ENCODE data around the gene ME1.

The ME1 gene

GRCh38 chr6:83185096-83185495, 245.8 kb downstream of the ME1 start (continued):
- TF ChIP-seq, protein P1, sequence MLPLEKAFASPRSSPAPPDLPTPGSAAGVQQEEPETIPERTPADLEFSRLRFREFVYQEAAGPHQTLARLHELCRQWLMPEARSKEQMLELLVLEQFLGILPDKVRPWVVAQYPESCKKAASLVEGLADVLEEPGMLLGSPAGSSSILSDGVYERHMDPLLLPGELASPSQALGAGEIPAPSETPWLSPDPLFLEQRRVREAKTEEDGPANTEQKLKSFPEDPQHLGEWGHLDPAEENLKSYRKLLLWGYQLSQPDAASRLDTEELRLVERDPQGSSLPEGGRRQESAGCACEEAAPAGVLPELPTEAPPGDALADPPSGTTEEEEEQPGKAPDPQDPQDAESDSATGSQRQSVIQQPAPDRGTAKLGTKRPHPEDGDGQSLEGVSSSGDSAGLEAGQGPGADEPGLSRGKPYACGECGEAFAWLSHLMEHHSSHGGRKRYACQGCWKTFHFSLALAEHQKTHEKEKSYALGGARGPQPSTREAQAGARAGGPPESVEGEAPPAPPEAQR (tag by site-specific recombination; IDR thresholded peaks at IDR 0.05), result no peak
- no peak for TF ChIP-seq KLF1 (tag by site-specific recombination; IDR thresholded peaks at IDR 0.05)
- no peak for TF ChIP-seq ZEB2 (tag by site-specific recombination; IDR thresholded peaks at IDR 0.05)
- TF ChIP-seq ZNF571 (tag by site-specific recombination; IDR thresholded peaks at IDR 0.05), result no peak
- no peak for TF ChIP-seq ZNF544 (tag by site-specific recombination; IDR thresholded peaks at IDR 0.05)
- no peak for TF ChIP-seq CTCF (tag by site-specific recombination; IDR thresholded peaks at IDR 0.05)
- no peak for TF ChIP-seq BCL11B (tag by site-specific recombination; IDR thresholded peaks at IDR 0.05; ENCODE audit: low read depth)

- Histone ChIP-seq H3K4me3 (ENCODE audit: low read depth, low read length) (no peak overlapping the region), H3K9me3 (ENCODE audit: control insufficient read depth, insufficient read depth, low read depth, low read length) (no peaks in the 10 kb centered on the region), H3K4me1 (ENCODE audit: control insufficient read depth, insufficient read depth, low read length) (no peaks in the 10 kb centered on the region), H3K27ac (ENCODE audit: extremely low read depth, low read depth, low read length) (no peak overlapping the region), H3K36me3 (ENCODE audit: control insufficient read depth in 2 of 2, insufficient read depth in 1 of 2, low read length in 2 of 2) (peaks cover 46 to 94% of the 10 kb centered on the region in 2 experiments)
- ChIA-PET POLR2A (interaction anchor here (0.7 to 1.4 kb wide), 2 partner anchors 11 to 30 kb away, joined by 3 to 5 read pairs; no protein-coding TSS in a partner anchor), CTCF (interaction anchor here (0.8 to 2.0 kb wide), 3 partner anchors 32 to 276 kb away, joined by 3 to 6 read pairs (median 3); no protein-coding TSS in a partner anchor)
- TF ChIP-seq, protein P2, sequence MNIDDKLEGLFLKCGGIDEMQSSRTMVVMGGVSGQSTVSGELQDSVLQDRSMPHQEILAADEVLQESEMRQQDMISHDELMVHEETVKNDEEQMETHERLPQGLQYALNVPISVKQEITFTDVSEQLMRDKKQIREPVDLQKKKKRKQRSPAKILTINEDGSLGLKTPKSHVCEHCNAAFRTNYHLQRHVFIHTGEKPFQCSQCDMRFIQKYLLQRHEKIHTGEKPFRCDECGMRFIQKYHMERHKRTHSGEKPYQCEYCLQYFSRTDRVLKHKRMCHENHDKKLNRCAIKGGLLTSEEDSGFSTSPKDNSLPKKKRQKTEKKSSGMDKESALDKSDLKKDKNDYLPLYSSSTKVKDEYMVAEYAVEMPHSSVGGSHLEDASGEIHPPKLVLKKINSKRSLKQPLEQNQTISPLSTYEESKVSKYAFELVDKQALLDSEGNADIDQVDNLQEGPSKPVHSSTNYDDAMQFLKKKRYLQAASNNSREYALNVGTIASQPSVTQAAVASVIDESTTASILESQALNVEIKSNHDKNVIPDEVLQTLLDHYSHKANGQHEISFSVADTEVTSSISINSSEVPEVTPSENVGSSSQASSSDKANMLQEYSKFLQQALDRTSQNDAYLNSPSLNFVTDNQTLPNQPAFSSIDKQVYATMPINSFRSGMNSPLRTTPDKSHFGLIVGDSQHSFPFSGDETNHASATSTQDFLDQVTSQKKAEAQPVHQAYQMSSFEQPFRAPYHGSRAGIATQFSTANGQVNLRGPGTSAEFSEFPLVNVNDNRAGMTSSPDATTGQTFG (tag by site-specific recombination; IDR thresholded peaks at IDR 0.05; ENCODE audit: borderline replicate concordance), result no peak
- TF ChIP-seq ZNF513 (tag by site-specific recombination; IDR thresholded peaks at IDR 0.05), result no peak
- no peak for TF ChIP-seq ZNF48 (tag by site-specific recombination; IDR thresholded peaks at IDR 0.05)
- no peak for TF ChIP-seq ZNF433 (tag by site-specific recombination; IDR thresholded peaks at IDR 0.05; ENCODE audit: low read depth)
- TF ChIP-seq YY1 (tag by site-specific recombination; IDR thresholded peaks at IDR 0.05), result no peak
- TF ChIP-seq ZNF600 (tag by site-specific recombination; IDR thresholded peaks at IDR 0.05), result no peak
Measured at GRCh38 chr6:83183082-83183828, 247.6 kb downstream of the ME1 start.

GRCh38 chr6:83182114-83182513, 248.7 kb downstream of the ME1 start:
- CTCF ChIA-PET, result interaction anchor here (0.9 to 1.0 kb wide), 2 partner anchors 33 to 115 kb away, joined by 3 to 4 read pairs; partner anchors contain the start of gene DOP1A
- Histone ChIP-seq H3K9me3 (ENCODE audit: control insufficient read depth, insufficient read depth, low read depth, low read length) (no peaks in the 10 kb centered on the region), H3K4me1 (ENCODE audit: control insufficient read depth, insufficient read depth, low read length) (no peaks in the 10 kb centered on the region), H3K27ac (ENCODE audit: extremely low read depth, low read depth, low read length) (no peak overlapping the region), H3K36me3 (ENCODE audit: control insufficient read depth in 2 of 2, insufficient read depth in 1 of 2, low read length in 2 of 2) (peaks cover 48 to 94% of the 10 kb centered on the region in 2 experiments), H3K4me3 (ENCODE audit: low read depth, low read length) (no peak overlapping the region)
- 0 out of 2 replicates have a peak, but pooled peaks have one; percentile 31 for TF ChIP-seq SP7 (tag by site-specific recombination; IDR thresholded peaks at IDR 0.05)
- TF ChIP-seq, protein P3, sequence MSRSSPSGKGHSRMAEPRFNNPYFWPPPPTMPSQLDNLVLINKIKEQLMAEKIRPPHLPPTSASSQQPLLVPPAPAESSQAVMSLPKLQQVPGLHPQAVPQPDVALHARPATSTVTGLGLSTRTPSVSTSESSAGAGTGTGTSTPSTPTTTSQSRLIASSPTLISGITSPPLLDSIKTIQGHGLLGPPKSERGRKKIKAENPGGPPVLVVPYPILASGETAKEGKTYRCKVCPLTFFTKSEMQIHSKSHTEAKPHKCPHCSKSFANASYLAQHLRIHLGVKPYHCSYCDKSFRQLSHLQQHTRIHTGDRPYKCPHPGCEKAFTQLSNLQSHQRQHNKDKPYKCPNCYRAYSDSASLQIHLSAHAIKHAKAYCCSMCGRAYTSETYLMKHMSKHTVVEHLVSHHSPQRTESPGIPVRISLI (tag by site-specific recombination; IDR thresholded peaks at IDR 0.05), result peak; percentile 53; the same call in 1 of the 2 replicates
- TF ChIP-seq ZNF621 (tag by site-specific recombination; IDR thresholded peaks at IDR 0.05), result no peak
- TF ChIP-seq, protein P4, sequence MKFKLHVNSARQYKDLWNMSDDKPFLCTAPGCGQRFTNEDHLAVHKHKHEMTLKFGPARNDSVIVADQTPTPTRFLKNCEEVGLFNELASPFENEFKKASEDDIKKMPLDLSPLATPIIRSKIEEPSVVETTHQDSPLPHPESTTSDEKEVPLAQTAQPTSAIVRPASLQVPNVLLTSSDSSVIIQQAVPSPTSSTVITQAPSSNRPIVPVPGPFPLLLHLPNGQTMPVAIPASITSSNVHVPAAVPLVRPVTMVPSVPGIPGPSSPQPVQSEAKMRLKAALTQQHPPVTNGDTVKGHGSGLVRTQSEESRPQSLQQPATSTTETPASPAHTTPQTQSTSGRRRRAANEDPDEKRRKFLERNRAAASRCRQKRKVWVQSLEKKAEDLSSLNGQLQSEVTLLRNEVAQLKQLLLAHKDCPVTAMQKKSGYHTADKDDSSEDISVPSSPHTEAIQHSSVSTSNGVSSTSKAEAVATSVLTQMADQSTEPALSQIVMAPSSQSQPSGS (tag by site-specific recombination; IDR thresholded peaks at IDR 0.05; ENCODE audit: low read depth), result peak; percentile 78
- TF ChIP-seq ZNF629 (tag by site-specific recombination; IDR thresholded peaks at IDR 0.05), result peak; percentile 51; the same call in 1 of the 2 replicates
- POLR2A ChIA-PET, result no interaction called here
